GM12878 (cell line): ENCODE measurements around the gene SMAD1. TPM values are rescaled to one million over a fixed set of nuclear protein-coding genes. Genes with fewer than 3 reads are reported as not detected.

Experiments used
- ATAC-seq: fragments of 200-7000 bp; cut with Tn5 transposase; 3 replicates; pipeline ENCODE4 v1.9.1; 2020; ENCODE audit warnings: mild to moderate bottlenecking, moderate library complexity
- BruUV-seq: library from RNA; stranded (reverse); fragments of 400-500 nt; replicated peaks from 2 replicates; lab custom pipeline; 2021; lab: Mats Ljungman, UMichigan
- CTCF ChIA-PET: fragments of 300-600 bp; sonication (Branson Sonifier 250); formaldehyde crosslinking; extraction: SDS; loops from one replicate; lab custom pipeline; 2021; ENCODE audit warnings: inconsistent platforms; lab: Yijun Ruan, JAX
- POLR2A ChIA-PET: fragments of 350-600 bp; formaldehyde crosslinking; extraction: SDS; loops from one replicate; lab custom pipeline; 2021; ENCODE audit warnings: inconsistent platforms; lab: Charles Lee
- RAD21 ChIA-PET: fragments of 300-600 bp; sonication (Branson Sonifier 250); formaldehyde crosslinking; loops from one replicate; lab custom pipeline; 2023; ENCODE audit warnings: antibody characterized with exemption; ENCODE audit not compliant: unreplicated experiment; lab: Charles Lee
- SMC1A ChIA-PET: fragments of 300-600 bp; sonication (Branson Sonifier 250); formaldehyde crosslinking; loops from one replicate; lab custom pipeline; 2023; ENCODE audit not compliant: unreplicated experiment, uncharacterized antibody; lab: Charles Lee
- DNase-seq: peaks from one replicate; pipeline ENCODE4 v3.0.0-alpha.2; 2011; ENCODE audit warnings: low read depth, low spot score
- FAIRE-seq: peaks from 3 replicates; lab custom pipeline; 2011; peaks lifted over from hg19 to GRCh38; lab: Jason Lieb, UNC
- H2AFZ ChIP-seq: 2 replicates; pipeline ENCODE4 v1.6.0; 2011; ENCODE audit warnings: low read depth, low read length, control low read depth; ENCODE audit not compliant: control insufficient read depth
- H3K27ac ChIP-seq: 2 replicates; pipeline ENCODE4 v1.5.1; 2011; ENCODE audit warnings: control low read depth; ENCODE audit not compliant: control insufficient read depth, insufficient read depth
- H3K27me3 ChIP-seq, 2 experiments: replicated peaks in 1 of 2; 2 replicates each; pipeline versions ENCODE4 v1.6.0 to v1.6.1; 2011; ENCODE audit warnings: low read length in 1 of 2; ENCODE audit not compliant: control insufficient read depth in 2 of 2, insufficient read depth in 2 of 2
- H3K36me3 ChIP-seq, 2 experiments: 2 replicates each; pipeline ENCODE4 v1.5.1; 2011; ENCODE audit warnings: low read length in 1 of 2; ENCODE audit not compliant: control insufficient read depth in 2 of 2, insufficient read depth in 2 of 2
- H3K4me1 ChIP-seq: 2 replicates; pipeline ENCODE4 v1.6.1; 2011; ENCODE audit warnings: mild to moderate bottlenecking, low read length, moderate library complexity, mixed read lengths; ENCODE audit not compliant: control insufficient read depth, insufficient read depth
- H3K4me2 ChIP-seq: 2 replicates; pipeline ENCODE4 v1.6.0; 2011; ENCODE audit warnings: control low read depth; ENCODE audit not compliant: control insufficient read depth, insufficient read depth
- H3K4me3 ChIP-seq: fragments of 200-600 bp; sonication (generic); 2 replicates; pipeline ENCODE4 v1.5.1; 2016
- H3K79me2 ChIP-seq: 2 replicates; pipeline ENCODE4 v1.6.0; 2011; ENCODE audit warnings: low read length; ENCODE audit not compliant: control insufficient read depth, insufficient read depth
- H3K9ac ChIP-seq: 2 replicates; pipeline ENCODE4 v1.8.0; 2011; ENCODE audit warnings: low read length, control low read depth, mixed read lengths; ENCODE audit not compliant: control insufficient read depth, insufficient read depth
- H3K9me3 ChIP-seq: replicated peaks from 3 replicates; pipeline ENCODE4 v1.5.1; 2011; ENCODE audit warnings: mild to moderate bottlenecking, low read length; ENCODE audit not compliant: control insufficient read depth, insufficient read depth
- H4K20me1 ChIP-seq: 2 replicates; pipeline ENCODE4 v1.6.0; 2011; ENCODE audit not compliant: control insufficient read depth, insufficient read depth
- ATF2 ChIP-seq: IDR thresholded peaks from 2 replicates; pipeline ENCODE4 v1.6.1; 2012; ENCODE audit warnings: low read length, inconsistent platforms
- CBFB ChIP-seq: IDR thresholded peaks from 2 replicates; pipeline ENCODE4 v1.6.1; 2016; ENCODE audit warnings: antibody characterized with exemption, low read depth
- KDM1A ChIP-seq: fragments of 200-600 bp; sonication (generic); IDR thresholded peaks from 2 replicates; pipeline ENCODE4 v1.6.1; 2016; ENCODE audit warnings: borderline replicate concordance
- MLLT1 ChIP-seq: fragments of 450-650 bp; IDR thresholded peaks from 2 replicates; pipeline ENCODE4 v1.6.1; 2016; ENCODE audit warnings: mild to moderate bottlenecking
- SREBF1 ChIP-seq: IDR thresholded peaks from 2 replicates; pipeline ENCODE4 v1.6.1; 2012; ENCODE audit warnings: mild to moderate bottlenecking, low read length
- WGBS: methylation state at CpG from one replicate; pipeline ENCODE4 v1.1.6; 2016; ENCODE audit warnings: low lambda C conversion rate; ENCODE audit not compliant: insufficient replicate concordance, insufficient coverage; ENCODE audit errors: missing lambda C conversion rate; 5-methylcytosine and 5-hydroxymethylcytosine counted together
- in situ Hi-C: fragments of 300-500 bp; cut with MboI; formaldehyde crosslinking; loops from 9 replicates; pipeline ENCODE4 v1.14.3; 2018; ENCODE audit warnings: mixed read lengths
- intact Hi-C: fragments of 100-400 bp; cut with micrococcal nuclease; formaldehyde crosslinking; loops from one replicate; pipeline ENCODE4 v1.14.2; 2022; ENCODE audit not compliant: unreplicated experiment
- polyA plus RNA-seq, 11 experiments: library from polyadenylated mRNA; depleted of rRNA in 4 of 11; unstranded in 6 of 11; stranded (reverse) in 5 of 11; fragments of >200 nt; fragmentation: Nextera tagmentation in 4 of 11; fragmentation: Illumina TruSeq in 1 of 11; extraction: Ambion mirVana in 4 of 11; extraction: Trizol in 1 of 11; gene quantifications; 1 replicate in 1 of 11; 2 replicates in 10 of 11; pipeline versions ENCODE4 v1.2.1 to v1.2.3, GENCODE V29; 2011 to 2016; ENCODE audit warnings: inconsistent platforms in 2 of 11, missing spikeins in 2 of 11, low read depth in 1 of 11
- total RNA-seq, 4 experiments: library from RNA; depleted of rRNA in 3 of 4; stranded (reverse); fragments of >200 nt in 3 of 4; fragmentation: Illumina TruSeq in 1 of 4; extraction: Trizol in 1 of 4; gene quantifications; 2 replicates each; pipeline versions ENCODE4 v1.2.1 to v1.2.3, GENCODE V29; 2013 to 2021
- TF ChIP-seq, protein P1 (sequence below): fragments of 450-650 bp; IDR thresholded peaks from 2 replicates; pipeline ENCODE4 v1.6.1; 2016; ENCODE audit warnings: mild to moderate bottlenecking, moderate library complexity, borderline replicate concordance
- TF ChIP-seq, protein P2 (sequence below): fragments of 450-650 bp; IDR thresholded peaks from 2 replicates; pipeline ENCODE4 v1.6.1; 2016; ENCODE audit warnings: mild to moderate bottlenecking
- TF ChIP-seq, protein P3 (sequence below): IDR thresholded peaks from 2 replicates; pipeline ENCODE4 v1.6.1; 2012; ENCODE audit warnings: mild to moderate bottlenecking, low read depth, low read length

The SMAD1 gene
- total and polyA plus RNA-seq, 10 of the 15 experiments (the other 5 are each of a cell fraction or from before 2014, with no cell fraction given): 0.29 to 17.5 (median 13.6) TPM

DNA sequence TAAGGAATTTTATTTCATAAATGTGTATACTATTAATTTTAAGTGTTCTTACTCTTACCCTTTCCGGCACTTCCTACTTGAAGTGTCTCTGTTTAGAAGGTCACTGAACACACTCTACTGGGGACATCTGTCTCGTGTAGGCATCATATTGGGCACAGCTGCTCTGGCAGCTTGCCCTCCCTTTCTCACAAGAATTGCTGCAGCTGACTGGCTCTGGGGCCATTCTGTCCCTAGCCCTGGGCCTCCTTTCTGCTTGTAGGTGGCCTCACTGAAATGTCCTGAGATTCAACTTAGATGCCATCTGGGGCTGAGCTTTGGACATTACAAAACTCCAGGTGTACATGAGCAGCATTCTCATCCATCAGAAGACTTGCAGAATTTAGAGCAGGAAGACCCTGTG, 49.6 kb downstream of the SMAD1 start (continued):
- TF ChIP-seq, protein P1, sequence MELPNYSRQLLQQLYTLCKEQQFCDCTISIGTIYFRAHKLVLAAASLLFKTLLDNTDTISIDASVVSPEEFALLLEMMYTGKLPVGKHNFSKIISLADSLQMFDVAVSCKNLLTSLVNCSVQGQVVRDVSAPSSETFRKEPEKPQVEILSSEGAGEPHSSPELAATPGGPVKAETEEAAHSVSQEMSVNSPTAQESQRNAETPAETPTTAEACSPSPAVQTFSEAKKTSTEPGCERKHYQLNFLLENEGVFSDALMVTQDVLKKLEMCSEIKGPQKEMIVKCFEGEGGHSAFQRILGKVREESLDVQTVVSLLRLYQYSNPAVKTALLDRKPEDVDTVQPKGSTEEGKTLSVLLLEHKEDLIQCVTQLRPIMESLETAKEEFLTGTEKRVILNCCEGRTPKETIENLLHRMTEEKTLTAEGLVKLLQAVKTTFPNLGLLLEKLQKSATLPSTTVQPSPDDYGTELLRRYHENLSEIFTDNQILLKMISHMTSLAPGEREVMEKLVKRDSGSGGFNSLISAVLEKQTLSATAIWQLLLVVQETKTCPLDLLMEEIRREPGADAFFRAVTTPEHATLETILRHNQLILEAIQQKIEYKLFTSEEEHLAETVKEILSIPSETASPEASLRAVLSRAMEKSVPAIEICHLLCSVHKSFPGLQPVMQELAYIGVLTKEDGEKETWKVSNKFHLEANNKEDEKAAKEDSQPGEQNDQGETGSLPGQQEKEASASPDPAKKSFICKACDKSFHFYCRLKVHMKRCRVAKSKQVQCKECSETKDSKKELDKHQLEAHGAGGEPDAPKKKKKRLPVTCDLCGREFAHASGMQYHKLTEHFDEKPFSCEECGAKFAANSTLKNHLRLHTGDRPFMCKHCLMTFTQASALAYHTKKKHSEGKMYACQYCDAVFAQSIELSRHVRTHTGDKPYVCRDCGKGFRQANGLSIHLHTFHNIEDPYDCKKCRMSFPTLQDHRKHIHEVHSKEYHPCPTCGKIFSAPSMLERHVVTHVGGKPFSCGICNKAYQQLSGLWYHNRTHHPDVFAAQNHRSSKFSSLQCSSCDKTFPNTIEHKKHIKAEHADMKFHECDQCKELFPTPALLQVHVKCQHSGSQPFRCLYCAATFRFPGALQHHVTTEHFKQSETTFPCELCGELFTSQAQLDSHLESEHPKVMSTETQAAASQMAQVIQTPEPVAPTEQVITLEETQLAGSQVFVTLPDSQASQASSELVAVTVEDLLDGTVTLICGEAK: no peak
- TF ChIP-seq MLLT1 (no peak), CBFB (no peak), KDM1A (no peak)
- TF ChIP-seq, protein P2, sequence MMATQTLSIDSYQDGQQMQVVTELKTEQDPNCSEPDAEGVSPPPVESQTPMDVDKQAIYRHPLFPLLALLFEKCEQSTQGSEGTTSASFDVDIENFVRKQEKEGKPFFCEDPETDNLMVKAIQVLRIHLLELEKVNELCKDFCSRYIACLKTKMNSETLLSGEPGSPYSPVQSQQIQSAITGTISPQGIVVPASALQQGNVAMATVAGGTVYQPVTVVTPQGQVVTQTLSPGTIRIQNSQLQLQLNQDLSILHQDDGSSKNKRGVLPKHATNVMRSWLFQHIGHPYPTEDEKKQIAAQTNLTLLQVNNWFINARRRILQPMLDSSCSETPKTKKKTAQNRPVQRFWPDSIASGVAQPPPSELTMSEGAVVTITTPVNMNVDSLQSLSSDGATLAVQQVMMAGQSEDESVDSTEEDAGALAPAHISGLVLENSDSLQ: no peak

- Histone ChIP-seq H2AFZ (no peak overlapping the region), H3K36me3 (no peaks in the 10 kb centered on the region), H3K27me3 (no peaks in the 10 kb centered on the region), H4K20me1 (no peaks in the 10 kb centered on the region), H3K79me2 (peaks cover 2% of the 10 kb centered on the region), H3K9me3 (no peaks in the 10 kb centered on the region), H3K4me3 (no peak overlapping the region), H3K27ac (no peak overlapping the region), H3K4me1 (peaks cover 9% of the 10 kb centered on the region; the same call in 1 of the 2 replicates), H3K4me2 (no peak overlapping the region), H3K9ac (no peak overlapping the region)
- SMC1A ChIA-PET: interaction anchor here (0.6 to 0.9 kb wide), 2 partner anchors 408 to 470 kb away, joined by 3 read pairs; no protein-coding TSS in a partner anchor
- no TSS peak for BruUV-seq
- ATAC-seq (no peak), FAIRE-seq (no peak), DNase-seq (no peak)
- CTCF ChIA-PET: interaction anchor here (0.5 to 0.9 kb wide), 4 partner anchors 85 to 1453 kb away, joined by 3 to 4 read pairs (median 4); no protein-coding TSS in a partner anchor
- WGBS: 41% methylated on average over 5 of the region's 5 CpGs
- RAD21 ChIA-PET: no interaction called here
- POLR2A ChIA-PET: no interaction called here
- intact Hi-C loops (no loop called here), in situ Hi-C loops (no loop called here)
- TF ChIP-seq, protein P3, sequence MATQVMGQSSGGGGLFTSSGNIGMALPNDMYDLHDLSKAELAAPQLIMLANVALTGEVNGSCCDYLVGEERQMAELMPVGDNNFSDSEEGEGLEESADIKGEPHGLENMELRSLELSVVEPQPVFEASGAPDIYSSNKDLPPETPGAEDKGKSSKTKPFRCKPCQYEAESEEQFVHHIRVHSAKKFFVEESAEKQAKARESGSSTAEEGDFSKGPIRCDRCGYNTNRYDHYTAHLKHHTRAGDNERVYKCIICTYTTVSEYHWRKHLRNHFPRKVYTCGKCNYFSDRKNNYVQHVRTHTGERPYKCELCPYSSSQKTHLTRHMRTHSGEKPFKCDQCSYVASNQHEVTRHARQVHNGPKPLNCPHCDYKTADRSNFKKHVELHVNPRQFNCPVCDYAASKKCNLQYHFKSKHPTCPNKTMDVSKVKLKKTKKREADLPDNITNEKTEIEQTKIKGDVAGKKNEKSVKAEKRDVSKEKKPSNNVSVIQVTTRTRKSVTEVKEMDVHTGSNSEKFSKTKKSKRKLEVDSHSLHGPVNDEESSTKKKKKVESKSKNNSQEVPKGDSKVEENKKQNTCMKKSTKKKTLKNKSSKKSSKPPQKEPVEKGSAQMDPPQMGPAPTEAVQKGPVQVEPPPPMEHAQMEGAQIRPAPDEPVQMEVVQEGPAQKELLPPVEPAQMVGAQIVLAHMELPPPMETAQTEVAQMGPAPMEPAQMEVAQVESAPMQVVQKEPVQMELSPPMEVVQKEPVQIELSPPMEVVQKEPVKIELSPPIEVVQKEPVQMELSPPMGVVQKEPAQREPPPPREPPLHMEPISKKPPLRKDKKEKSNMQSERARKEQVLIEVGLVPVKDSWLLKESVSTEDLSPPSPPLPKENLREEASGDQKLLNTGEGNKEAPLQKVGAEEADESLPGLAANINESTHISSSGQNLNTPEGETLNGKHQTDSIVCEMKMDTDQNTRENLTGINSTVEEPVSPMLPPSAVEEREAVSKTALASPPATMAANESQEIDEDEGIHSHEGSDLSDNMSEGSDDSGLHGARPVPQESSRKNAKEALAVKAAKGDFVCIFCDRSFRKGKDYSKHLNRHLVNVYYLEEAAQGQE: no peak
- TF ChIP-seq ATF2 (no peak), SREBF1 (no peak)
These were observed 50.2 kb downstream of the SMAD1 start for GRCh38 chr4:145531859-145532258.
